Mesenteric fat pad (tissue), 1 donor: ENCODE measurements around the gene CCDC186. TPM values are rescaled to one million over a fixed set of nuclear protein-coding genes. Genes with fewer than 3 reads are reported as not detected.
"Not testable (repeated sequence)": the region's sequence is repeated elsewhere in the genome, so short reads cannot be mapped to it uniquely, and the experiment has no call there.

Experiments used
- DNase-seq: peaks from one replicate; pipeline ENCODE4 v3.0.0-alpha.2; 2020; ENCODE audit warnings: low spot score
- total RNA-seq: library from RNA; stranded (reverse); fragmentation: NEBNext Ultra II Directional; extraction: Animal tissue kit (Norgen Biotek cat#: 25700); gene quantifications from one replicate; pipeline ENCODE4 v1.2.1, GENCODE V29; 2021
- donor health status: DM: yes; HTN: yes; CAD: no.

CCDC186 gene
- total RNA-seq, 1 donor from 2014 or later = 19.4 TPM

GRCh38 chr10:114174695-114175188 lies 739 bp upstream of the CCDC186 start:
- DNase-seq = no peak

- DNase-seq = no peak
Measured at GRCh38 chr10:114173603-114173920, 441 bp downstream of the CCDC186 start.

- DNase-seq = no peak
Measured at GRCh38 chr10:114172776-114173602, 1.0 kb downstream of the CCDC186 start.

- no peak for DNase-seq
Measured at GRCh38 chr10:114172216-114172615, 1.8 kb downstream of the CCDC186 start.

GRCh38 chr10:114168450-114169009 lies 5.5 kb downstream of the CCDC186 start:
- DNase-seq = no peak

GRCh38 chr10:114167985-114168384 lies 6.0 kb downstream of the CCDC186 start:
- DNase-seq = no peak

- no peak for DNase-seq
Measured at GRCh38 chr10:114166494-114166893, 7.5 kb downstream of the CCDC186 start.

GRCh38 chr10:114166043-114166442 lies 8.0 kb downstream of the CCDC186 start:
- DNase-seq = no peak

GRCh38 chr10:114163062-114163461 lies 10.9 kb downstream of the CCDC186 start:
- DNase-seq = no peak

GRCh38 chr10:114157912-114158311 lies 16.1 kb downstream of the CCDC186 start:
- DNase-seq = no peak

GRCh38 chr10:114151892-114152291 lies 22.1 kb downstream of the CCDC186 start:
- DNase-seq = no peak

GRCh38 chr10:114151486-114151885 lies 22.5 kb downstream of the CCDC186 start:
- DNase-seq = no peak

- not testable (repeated sequence) for DNase-seq
Measured at GRCh38 chr10:114149476-114149875, 24.5 kb downstream of the CCDC186 start.

GRCh38 chr10:114143160-114143559 lies 30.8 kb downstream of the CCDC186 start:
- no peak for DNase-seq

GRCh38 chr10:114142018-114142417 lies 32.0 kb downstream of the CCDC186 start:
- DNase-seq = no peak

- DNase-seq = not testable (repeated sequence)
Measured at GRCh38 chr10:114140827-114141226, 33.2 kb downstream of the CCDC186 start.

GRCh38 chr10:114140036-114140435 lies 34.0 kb downstream of the CCDC186 start:
- no peak for DNase-seq

GRCh38 chr10:114138581-114138980 lies 35.4 kb downstream of the CCDC186 start:
- no peak for DNase-seq

GRCh38 chr10:114135476-114135875 lies 38.5 kb downstream of the CCDC186 start:
- no peak for DNase-seq

- no peak for DNase-seq
Measured at GRCh38 chr10:114131094-114131493, 42.9 kb downstream of the CCDC186 start.

GRCh38 chr10:114121031-114121430 lies 53.0 kb downstream of the CCDC186 start:
- no peak for DNase-seq

GRCh38 chr10:114118514-114118913 lies 55.5 kb downstream of the CCDC186 start:
- no peak for DNase-seq

- DNase-seq = no peak
Measured at GRCh38 chr10:114117728-114118127, 56.3 kb downstream of the CCDC186 start.
